ENCODE data around the gene DDX28.

DNA sequence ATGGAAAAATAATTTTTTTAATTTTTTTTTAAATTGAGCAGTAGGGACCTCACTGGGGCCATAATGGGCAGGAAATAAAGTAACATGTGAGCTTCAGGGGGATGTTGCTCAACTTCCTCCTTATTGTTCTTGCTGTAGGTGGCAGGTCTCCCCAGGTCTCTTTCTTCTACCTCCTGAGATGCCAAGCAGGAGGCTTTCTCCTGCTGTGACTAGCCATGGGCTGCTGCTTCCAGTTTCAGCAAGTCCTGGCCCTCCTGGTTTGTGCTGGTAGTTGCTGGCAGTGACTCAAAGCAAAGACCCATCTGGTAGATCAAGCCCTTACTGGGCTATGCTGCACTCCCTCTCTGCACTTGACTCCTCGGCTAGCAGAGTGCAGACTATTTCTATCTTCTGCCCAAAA lies 9.6 kb downstream of the DDX28 start:
- no peak for TF ChIP-seq POLR2A (IDR thresholded peaks at IDR 0.05)
- TF ChIP-seq, protein P1, sequence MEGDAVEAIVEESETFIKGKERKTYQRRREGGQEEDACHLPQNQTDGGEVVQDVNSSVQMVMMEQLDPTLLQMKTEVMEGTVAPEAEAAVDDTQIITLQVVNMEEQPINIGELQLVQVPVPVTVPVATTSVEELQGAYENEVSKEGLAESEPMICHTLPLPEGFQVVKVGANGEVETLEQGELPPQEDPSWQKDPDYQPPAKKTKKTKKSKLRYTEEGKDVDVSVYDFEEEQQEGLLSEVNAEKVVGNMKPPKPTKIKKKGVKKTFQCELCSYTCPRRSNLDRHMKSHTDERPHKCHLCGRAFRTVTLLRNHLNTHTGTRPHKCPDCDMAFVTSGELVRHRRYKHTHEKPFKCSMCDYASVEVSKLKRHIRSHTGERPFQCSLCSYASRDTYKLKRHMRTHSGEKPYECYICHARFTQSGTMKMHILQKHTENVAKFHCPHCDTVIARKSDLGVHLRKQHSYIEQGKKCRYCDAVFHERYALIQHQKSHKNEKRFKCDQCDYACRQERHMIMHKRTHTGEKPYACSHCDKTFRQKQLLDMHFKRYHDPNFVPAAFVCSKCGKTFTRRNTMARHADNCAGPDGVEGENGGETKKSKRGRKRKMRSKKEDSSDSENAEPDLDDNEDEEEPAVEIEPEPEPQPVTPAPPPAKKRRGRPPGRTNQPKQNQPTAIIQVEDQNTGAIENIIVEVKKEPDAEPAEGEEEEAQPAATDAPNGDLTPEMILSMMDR (IDR thresholded peaks at IDR 0.05), result no peak

Measured in testis (tissue), 2 donors.